Aorta (tissue), 5 donors: ENCODE results near the gene UBR2. TPM values are rescaled to one million over a fixed set of nuclear protein-coding genes. Genes with fewer than 3 reads are reported as not detected.

ENCODE experiments used
- ATAC-seq: fragments of 200-7000 bp; cut with Tn5 transposase; one replicate; pipeline ENCODE4 v1.9.1; 2022; ENCODE audit warnings: moderate library complexity; ENCODE audit not compliant: low FRiP score
- DNase-seq, 2 donors: peaks; one replicate each; pipeline ENCODE4 v3.0.0-alpha.2; 2020
- H3K27ac ChIP-seq, 2 donors: one replicate each; pipeline ENCODE4 v1.5.1; 2013; ENCODE audit warnings: low read length in 2 of 2, mild to moderate bottlenecking in 2 of 2, moderate library complexity in 2 of 2, control low read depth in 1 of 2, inconsistent platforms in 1 of 2, low read depth in 1 of 2
- H3K27me3 ChIP-seq, 2 donors: one replicate each; pipeline ENCODE4 v1.6.1; 2013; ENCODE audit warnings: control low read depth in 1 of 2, low read length in 1 of 2, mild to moderate bottlenecking in 1 of 2, moderate library complexity in 1 of 2; ENCODE audit not compliant: insufficient read depth in 2 of 2, control insufficient read depth in 1 of 2
- H3K36me3 ChIP-seq, 2 donors: one replicate each; pipeline ENCODE4 v1.6.1; 2013; ENCODE audit warnings: control low read depth in 1 of 2, low read length in 1 of 2, mild to moderate bottlenecking in 1 of 2; ENCODE audit not compliant: insufficient read depth in 2 of 2, control insufficient read depth in 1 of 2
- H3K4me1 ChIP-seq, 2 donors: one replicate each; pipeline ENCODE4 v1.6.1; 2013; ENCODE audit warnings: low read length in 2 of 2, control low read depth in 1 of 2, mild to moderate bottlenecking in 1 of 2, moderate library complexity in 1 of 2; ENCODE audit not compliant: insufficient read depth in 2 of 2, control insufficient read depth in 1 of 2
- H3K4me3 ChIP-seq, 2 donors: one replicate each; pipeline ENCODE4 v1.5.1; 2013; ENCODE audit warnings: low read length in 2 of 2, control low read depth in 1 of 2, mild to moderate bottlenecking in 1 of 2
- H3K9me3 ChIP-seq: one replicate; pipeline ENCODE4 v1.6.1; 2013; ENCODE audit warnings: mild to moderate bottlenecking, low read length; ENCODE audit not compliant: control insufficient read depth
- WGBS, 2 donors: extraction: QIAGEN DNeasy Blood & Tissue Kit; methylation state at CpG; one replicate each; pipeline ENCODE4 v1.1.7; 2013; 5-methylcytosine and 5-hydroxymethylcytosine counted together
- intact Hi-C, 2 donors: fragments of 100-400 bp; cut with DNase I; formaldehyde crosslinking; loops; one replicate each; pipeline versions ENCODE4 v1.14.2 to v1.15.0; 2022
- polyA plus RNA-seq, 2 donors: library from polyadenylated mRNA; stranded (reverse); fragments of 200-250 nt; gene quantifications; one replicate each; pipeline ENCODE4 v1.2.3, GENCODE V29; 2013
- total RNA-seq, 2 donors: library from RNA; stranded (reverse); fragmentation: NEBNext Ultra II Directional; extraction: Animal tissue kit (Norgen Biotek cat#: 25700); gene quantifications; one replicate each; pipeline ENCODE4 v1.2.1, GENCODE V29; 2021
- donor health status: healthy with polysubstance abuse.
- donor health status: Bipolar disorder and iron deficiency.
- donor health status: DM: no; HTN: no; CAD: no.
- donor health status: DM: no; HTN: no; CAD: no.
- donor health status: DM: yes; HTN: yes; CAD: no.

UBR2 gene
- total and polyA plus RNA-seq, 4 donors, result 6.5 to 38.8 (median 22.4) TPM

DNA sequence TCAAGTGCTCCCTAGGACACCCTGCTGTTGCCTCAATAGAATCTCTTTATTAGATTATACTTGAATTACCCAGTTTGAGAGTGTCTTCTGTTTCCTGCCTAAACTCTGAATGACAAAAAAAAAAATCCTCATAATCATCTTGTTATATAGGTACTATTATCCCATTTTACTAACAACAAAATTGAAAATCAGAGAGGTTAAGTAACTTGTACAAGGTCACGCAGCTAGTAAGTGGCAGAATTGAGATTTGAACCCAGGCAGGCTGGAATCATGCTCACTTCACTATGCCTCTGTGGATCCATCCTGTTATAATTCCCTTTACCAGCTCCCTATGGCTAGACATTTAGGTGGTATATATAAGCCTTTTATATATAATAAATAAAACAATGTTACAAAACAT lies 36.6 kb upstream of the UBR2 start:
- WGBS, 2 donors, result 98 to 100% methylated on average over 1 of the region's 1 CpG

DNA sequence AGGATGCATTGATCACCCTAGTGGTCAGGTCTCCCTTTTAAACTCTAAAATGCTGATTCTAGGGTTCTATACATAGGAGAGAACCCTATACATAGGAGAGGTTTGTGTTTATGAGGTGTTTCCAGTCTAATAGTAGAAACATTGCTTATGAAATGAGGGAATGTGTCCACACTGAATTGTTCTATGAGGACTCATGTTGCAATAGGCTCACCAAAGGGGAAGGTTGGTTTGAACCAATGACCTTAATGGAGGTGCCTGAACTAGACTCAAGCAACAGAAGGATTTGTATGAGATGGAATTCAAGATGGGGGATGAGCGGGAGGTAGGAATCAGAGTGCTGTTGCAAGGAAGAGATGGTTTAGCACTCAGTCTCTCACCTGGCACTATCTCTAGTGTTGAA lies 33.5 kb upstream of the UBR2 start:
- no peak for ATAC-seq

More for the DNA sequence above, 36.6 kb upstream of the UBR2 start:
- intact Hi-C loops, result no loop called here
- Histone ChIP-seq H3K9me3 (no peaks in the 10 kb centered on the region), H3K27ac (no peak overlapping the region), H3K27me3 (no peaks in the 10 kb centered on the region), H3K36me3 (no peaks in the 10 kb centered on the region), H3K4me3 (no peak overlapping the region), H3K4me1 (no peaks in the 10 kb centered on the region)
- no peak for DNase-seq
- ATAC-seq, result no peak

DNA sequence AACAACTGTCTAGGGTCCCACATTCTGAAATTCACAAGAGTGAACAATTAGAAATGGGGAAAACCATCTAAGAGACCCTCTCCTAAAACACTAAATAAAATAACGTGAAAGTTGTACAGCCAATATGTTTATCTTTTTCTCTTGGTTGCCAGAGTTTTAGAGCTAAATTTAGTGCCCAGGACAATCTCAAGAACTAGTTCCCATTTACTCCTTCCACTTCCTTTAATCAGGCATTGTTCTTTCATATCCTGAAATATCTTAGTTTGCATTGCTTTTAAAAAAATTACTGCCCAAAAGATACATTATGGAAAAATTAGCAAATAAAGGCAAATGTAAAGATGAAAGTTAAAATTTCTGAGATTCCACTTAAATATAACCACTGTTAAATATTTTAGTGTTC lies 33.1 kb upstream of the UBR2 start:
- H3K36me3 ChIP-seq, result no peaks in the 10 kb centered on the region
- H3K4me3 ChIP-seq, result no peak overlapping the region
- WGBS, 2 donors, result 6 to 9% methylated on average over 1 of the region's 1 CpG
- H3K4me1 ChIP-seq, result no peaks in the 10 kb centered on the region
- H3K9me3 ChIP-seq, result no peaks in the 10 kb centered on the region
- DNase-seq (no peak), ATAC-seq (no peak)
- no peaks in the 10 kb centered on the region for H3K27me3 ChIP-seq
- intact Hi-C loops, result loop anchor here in 1 of 2 donors (5.0 kb wide), 1 partner anchor 268 kb away; no protein-coding TSS in a partner anchor
- H3K27ac ChIP-seq, result no peak overlapping the region

More for the DNA sequence above, 33.5 kb upstream of the UBR2 start:
- no peaks in the 10 kb centered on the region for H3K4me1 ChIP-seq
- intact Hi-C loops, result loop anchor here in 1 of 2 donors (5.0 kb wide), 1 partner anchor 268 kb away; no protein-coding TSS in a partner anchor
- H3K36me3 ChIP-seq, result no peaks in the 10 kb centered on the region
- WGBS, 2 donors, result 95 to 96% methylated on average over 1 of the region's 1 CpG
- H3K4me3 ChIP-seq, result no peak overlapping the region
- DNase-seq, result no peak
- no peaks in the 10 kb centered on the region for H3K27me3 ChIP-seq
- H3K27ac ChIP-seq, result no peak overlapping the region
- no peaks in the 10 kb centered on the region for H3K9me3 ChIP-seq

DNA sequence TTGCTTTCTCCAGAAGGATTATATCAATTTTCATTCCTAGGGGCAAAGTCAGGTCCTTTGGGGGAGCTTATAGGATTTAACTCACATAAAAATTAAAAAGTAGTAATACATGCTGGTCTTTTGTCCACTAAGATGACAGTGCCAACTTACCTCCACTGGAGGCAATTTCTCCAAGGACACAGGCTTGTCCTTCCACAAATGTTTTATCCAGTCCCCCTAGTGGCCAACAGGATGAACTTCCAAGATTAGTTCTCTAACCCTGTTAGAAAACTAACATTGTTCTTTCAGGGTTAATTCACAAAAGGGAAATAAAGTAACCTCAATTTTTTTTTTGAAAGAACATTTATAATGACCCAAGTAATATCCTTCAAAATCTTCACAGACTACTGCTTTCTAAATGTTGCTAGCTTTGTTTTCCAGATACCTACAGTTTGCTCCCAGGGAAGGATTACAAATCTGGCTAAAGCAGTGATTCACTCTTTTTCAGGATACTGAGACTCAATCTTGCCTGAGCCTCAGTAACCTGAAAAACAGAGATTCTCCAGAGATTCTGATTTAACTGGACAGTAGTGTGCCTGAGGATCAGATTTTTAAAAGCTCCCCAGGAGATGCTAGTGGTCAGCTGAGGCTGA lies 31.7 kb upstream of the UBR2 start:
- intact Hi-C loops, result loop anchor here in 1 of 2 donors (5.0 kb wide), 1 partner anchor 270 kb away; no protein-coding TSS in a partner anchor
- no peak for ATAC-seq
- no peaks in the 10 kb centered on the region for H3K36me3 ChIP-seq
- no peaks in the 10 kb centered on the region for H3K9me3 ChIP-seq
- H3K4me3 ChIP-seq, result no peak overlapping the region
- H3K27ac ChIP-seq, result no peak overlapping the region
- H3K27me3 ChIP-seq, result no peaks in the 10 kb centered on the region
- DNase-seq, result no peak
- no peaks in the 10 kb centered on the region for H3K4me1 ChIP-seq

DNA sequence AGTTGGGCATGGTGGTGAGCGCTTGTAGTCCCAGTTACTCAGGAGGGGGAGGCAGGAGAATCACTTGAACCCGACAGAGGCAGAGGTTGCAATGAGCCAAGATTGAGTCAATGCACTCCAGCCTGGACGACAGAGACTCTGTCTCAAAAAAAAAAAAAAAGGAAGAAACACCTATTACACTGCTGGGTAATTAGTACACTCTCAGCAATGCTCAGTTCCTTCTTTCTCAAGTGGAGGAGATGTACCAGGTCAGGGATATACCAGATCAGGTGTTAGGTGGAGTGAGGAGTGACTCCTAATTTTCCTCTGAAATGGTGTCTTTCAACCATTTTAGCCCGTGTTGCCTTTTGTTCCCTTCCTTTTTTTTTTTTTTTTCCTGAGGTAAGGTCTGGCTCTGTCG lies 30.0 kb upstream of the UBR2 start:
- 81 to 86% methylated on average over 5 of the region's 5 CpGs for WGBS, 2 donors
- Histone ChIP-seq H3K9me3 (no peaks in the 10 kb centered on the region), H3K27me3 (no peaks in the 10 kb centered on the region), H3K4me3 (no peak overlapping the region), H3K27ac (no peak overlapping the region), H3K4me1 (no peaks in the 10 kb centered on the region), H3K36me3 (no peaks in the 10 kb centered on the region)
- ATAC-seq, result no peak
- no peak for DNase-seq
- intact Hi-C loops, result loop anchor here in 1 of 2 donors (5.0 kb wide), 1 partner anchor 271 kb away; no protein-coding TSS in a partner anchor

DNA sequence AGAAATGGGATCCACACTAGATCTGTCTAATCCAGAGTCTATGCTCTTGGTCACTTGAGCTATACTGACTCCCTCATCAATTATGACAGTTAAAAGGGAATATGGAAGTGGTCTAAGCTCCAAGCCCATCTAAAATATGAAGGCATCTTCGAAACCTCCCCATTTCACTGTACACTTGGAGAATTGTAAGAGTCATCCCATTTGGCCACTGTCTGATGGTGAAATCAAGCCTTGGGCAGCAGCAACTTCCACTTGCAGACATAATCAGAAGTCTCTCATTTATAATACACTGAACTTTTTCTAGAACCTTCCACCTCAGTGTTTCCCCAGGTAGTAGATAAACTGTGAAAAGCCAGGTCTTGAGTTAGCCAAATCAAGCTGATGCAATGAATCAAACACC lies 26.3 kb upstream of the UBR2 start:
- no peaks in the 10 kb centered on the region for H3K9me3 ChIP-seq
- WGBS, 2 donors, result 93 to 99% methylated on average over 1 of the region's 1 CpG
- intact Hi-C loops, result no loop called here
- H3K4me3 ChIP-seq, result no peak overlapping the region
- ATAC-seq (no peak), DNase-seq (no peak)
- no peak overlapping the region for H3K27ac ChIP-seq
- H3K36me3 ChIP-seq, result no peaks in the 10 kb centered on the region
- H3K27me3 ChIP-seq, result no peaks in the 10 kb centered on the region
- no peaks in the 10 kb centered on the region for H3K4me1 ChIP-seq

DNA sequence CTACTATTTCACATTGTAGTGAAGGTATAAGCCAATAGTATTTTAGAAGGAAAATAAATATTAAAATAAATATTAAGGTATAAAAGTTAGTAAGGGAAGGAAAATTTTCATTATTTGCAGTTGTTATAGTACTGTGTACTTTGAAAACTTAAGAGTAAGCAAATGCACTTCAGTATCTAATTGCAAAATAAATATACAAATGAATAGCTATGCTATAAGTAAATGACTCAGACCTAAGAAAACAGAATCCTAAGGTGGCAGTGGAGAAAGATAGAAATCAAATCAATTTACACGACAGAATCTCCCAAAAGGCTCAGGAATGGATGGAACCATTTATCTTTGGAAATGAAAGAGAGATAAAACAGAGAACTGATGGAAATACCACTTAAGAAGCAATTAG lies 24.7 kb upstream of the UBR2 start:
- Histone ChIP-seq H3K27ac (no peak overlapping the region), H3K9me3 (no peaks in the 10 kb centered on the region), H3K4me1 (no peaks in the 10 kb centered on the region), H3K36me3 (no peaks in the 10 kb centered on the region), H3K27me3 (no peaks in the 10 kb centered on the region), H3K4me3 (no peak overlapping the region)
- DNase-seq (no peak), ATAC-seq (no peak)
- WGBS, 2 donors, result 80 to 96% methylated on average over 1 of the region's 1 CpG
- intact Hi-C loops, result no loop called here

DNA sequence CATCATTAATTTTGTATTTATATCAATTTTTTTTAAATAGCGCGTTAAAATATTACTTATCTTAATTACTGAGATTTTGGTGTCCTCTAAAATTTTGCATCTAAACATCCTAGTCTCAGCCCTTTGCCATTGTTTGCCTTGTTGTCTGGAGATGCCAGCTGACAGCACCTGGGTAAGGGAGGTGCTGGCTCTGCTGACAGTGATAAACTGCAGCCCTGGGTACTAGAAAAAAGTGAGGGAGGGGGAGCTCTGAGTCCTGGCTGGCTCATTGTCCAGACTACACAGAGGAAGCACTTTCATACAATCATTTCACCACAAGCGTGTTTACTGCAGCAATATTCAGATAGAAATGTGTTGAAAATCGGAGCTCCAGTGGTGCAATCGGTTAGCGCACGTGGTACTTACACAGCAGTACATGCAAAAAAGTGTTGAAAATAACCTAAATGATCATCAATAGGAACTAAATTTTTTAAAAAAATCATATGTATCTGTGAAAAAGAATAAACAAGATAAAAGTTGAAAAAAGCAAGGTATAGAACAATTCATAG lies 18.5 kb upstream of the UBR2 start:
- 94 to 95% methylated on average over 7 of the region's 7 CpGs for WGBS, 2 donors
- Histone ChIP-seq H3K9me3 (no peaks in the 10 kb centered on the region), H3K27me3 (no peaks in the 10 kb centered on the region), H3K4me1 (no peaks in the 10 kb centered on the region), H3K27ac (no peak overlapping the region), H3K36me3 (no peaks in the 10 kb centered on the region), H3K4me3 (no peak overlapping the region)
- ATAC-seq (no peak), DNase-seq (no peak)
- intact Hi-C loops, result loop anchor here in 1 of 2 donors (5.0 to 10.0 kb wide), 3 partner anchors 93 to 470 kb away; partner anchors contain the start of genes MRPS10 and TRERF1
